Left lung (tissue), 10 donors: ENCODE measurements around the gene ZFP62. TPM values are rescaled to one million over a fixed set of nuclear protein-coding genes. Genes with fewer than 3 reads are reported as not detected.

Experiments
- ATAC-seq: fragments of 200-7000 bp; cut with Tn5 transposase; one replicate; pipeline ENCODE4 v1.9.1; 2020; ENCODE audit warnings: moderate library complexity
- DNase-seq, 4 donors: peaks; one replicate each; pipeline ENCODE4 v3.0.0-alpha.2; 2013 to 2020
- H3K27ac ChIP-seq, 2 donors: fragments of 200-600 bp; sonication (generic) in 1 of 2; one replicate each; pipeline versions ENCODE4 v1.5.0 to v1.8.0; 2020 to 2021
- H3K27me3 ChIP-seq, 2 donors: fragments of 200-600 bp; sonication (generic) in 1 of 2; one replicate each; pipeline versions ENCODE4 v1.5.0 to v1.8.0; 2020 to 2021
- H3K36me3 ChIP-seq, 2 donors: fragments of 200-600 bp; sonication (generic) in 1 of 2; one replicate each; pipeline versions ENCODE4 v1.5.0 to v1.8.0; 2020 to 2021
- H3K4me1 ChIP-seq, 2 donors: fragments of 200-600 bp; one replicate each; pipeline ENCODE4 v1.8.0; 2021
- H3K4me3 ChIP-seq, 2 donors: fragments of 200-600 bp; sonication (generic) in 1 of 2; one replicate each; pipeline versions ENCODE4 v1.5.0 to v1.8.0; 2020 to 2021; ENCODE audit warnings: mild to moderate bottlenecking in 1 of 2
- H3K9me3 ChIP-seq, 2 donors: fragments of 200-600 bp; sonication (generic) in 1 of 2; one replicate each; pipeline versions ENCODE4 v1.5.0 to v1.8.0; 2020 to 2021
- CTCF ChIP-seq, 2 donors: fragments of 200-600 bp; sonication (generic) in 1 of 2; IDR thresholded peaks; one replicate each; pipeline versions ENCODE4 v1.5.0 to v1.8.0; 2021; ENCODE audit warnings: antibody characterized with exemption in 2 of 2
- intact Hi-C, 2 donors: fragments of 100-400 bp; cut with DNase I; formaldehyde crosslinking; loops; one replicate each; pipeline versions ENCODE4 v1.11.2 to v1.14.2; 2022
- polyA plus RNA-seq, 6 donors: library from polyadenylated mRNA; unstranded; fragments of 120-200 nt; gene quantifications; one replicate each; pipeline ENCODE4 v1.2.1, GENCODE V29; 2013; ENCODE audit not compliant: insufficient read length in 6 of 6
- total RNA-seq, 2 donors: library from RNA; stranded (reverse); fragmentation: NEBNext Ultra II Directional; extraction: Animal tissue kit (Norgen Biotek cat#: 25700); gene quantifications; one replicate each; pipeline ENCODE4 v1.2.1, GENCODE V29; 2021
- donor health status: DM: no; HTN: yes; CAD: no.
- donor health status: DM: no; HTN: no; CAD: no.

ZFP62 gene
- total and polyA plus RNA-seq, 8 donors, result 21.4 to 66.1 (median 58.1) TPM

- Histone ChIP-seq H3K36me3 (no peaks in the 10 kb centered on the region), H3K27me3 (no peaks in the 10 kb centered on the region), H3K9me3 (no peaks in the 10 kb centered on the region), H3K27ac (peak overlapping the region; percentile 71 to 74), H3K4me1 (peaks cover 5 to 71% of the 10 kb centered on the region in 2 donors), H3K4me3 (no peak overlapping the region)
- no peak for TF ChIP-seq CTCF (IDR thresholded peaks at IDR 0.05)
- no peak for DNase-seq
- intact Hi-C loops, result no loop called here
- ATAC-seq, result no peak
These were observed 39.5 kb downstream of the ZFP62 start for GRCh38 chr5:180821538-180821937.

DNA sequence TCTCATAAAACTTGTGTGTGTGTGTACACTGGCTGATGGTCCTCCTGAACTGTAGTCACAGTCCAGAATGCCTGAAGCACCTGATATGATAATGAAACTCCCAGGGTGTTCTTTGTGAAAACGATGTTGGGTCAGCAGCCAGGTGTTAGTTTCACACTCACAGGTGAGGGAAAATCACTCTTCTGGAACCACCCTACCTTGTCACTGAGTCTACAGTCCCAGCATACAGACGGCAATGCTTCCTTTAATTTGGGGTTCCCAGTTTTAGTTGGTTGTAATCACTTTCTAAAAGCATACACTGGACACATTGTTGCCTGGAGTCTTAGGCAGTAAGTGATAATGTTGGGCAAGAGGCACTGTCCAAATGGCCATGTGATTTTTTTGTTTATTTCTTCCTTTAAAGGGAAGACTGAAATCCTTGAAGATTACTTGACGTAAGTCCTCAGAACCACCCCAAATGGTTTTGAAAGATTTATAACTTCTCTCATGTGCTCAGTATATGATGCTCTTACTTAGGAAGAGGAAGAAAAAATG is 40.2 kb downstream of the ZFP62 start:
- Histone ChIP-seq H3K27ac (peak overlapping the region; percentile 71 to 74), H3K9me3 (no peaks in the 10 kb centered on the region), H3K27me3 (no peaks in the 10 kb centered on the region), H3K36me3 (no peaks in the 10 kb centered on the region), H3K4me3 (no peak overlapping the region), H3K4me1 (peaks cover 12 to 71% of the 10 kb centered on the region in 2 donors)
- intact Hi-C loops, result no loop called here
- no peak for TF ChIP-seq CTCF (IDR thresholded peaks at IDR 0.05)
- peak; percentile 60 for ATAC-seq
- DNase-seq, result no peak

DNA sequence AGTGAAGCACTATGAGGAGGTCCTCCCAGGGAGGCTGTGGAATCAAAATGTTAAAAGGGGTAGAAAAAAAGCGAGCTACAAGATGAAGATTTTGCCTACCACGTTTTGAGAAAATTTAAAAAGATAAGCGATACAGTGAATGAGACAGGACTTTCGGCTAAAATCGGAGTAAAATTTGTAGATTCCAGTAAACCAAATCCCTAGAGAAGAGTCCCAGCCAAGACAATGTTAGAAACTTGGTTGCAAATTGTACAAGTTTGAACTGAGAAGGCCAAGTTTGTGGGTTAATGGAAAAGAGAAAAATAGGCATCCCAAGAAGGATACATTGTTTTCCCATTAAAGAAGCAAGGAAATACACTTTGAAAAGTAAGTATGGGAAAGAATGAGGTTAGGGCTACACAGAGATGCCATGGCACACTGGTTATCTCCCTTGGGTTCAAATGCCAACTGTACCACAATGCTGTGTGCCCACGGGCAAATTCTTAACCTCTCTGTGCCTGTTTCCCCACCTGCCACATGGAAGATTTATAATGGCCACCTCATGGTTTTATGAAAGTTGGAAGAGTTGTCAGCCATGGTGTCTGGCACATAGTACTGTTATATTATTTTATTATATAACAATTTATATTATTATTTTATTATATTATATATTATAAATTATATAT is 42.3 kb downstream of the ZFP62 start:
- intact Hi-C loops, result no loop called here

DNA sequence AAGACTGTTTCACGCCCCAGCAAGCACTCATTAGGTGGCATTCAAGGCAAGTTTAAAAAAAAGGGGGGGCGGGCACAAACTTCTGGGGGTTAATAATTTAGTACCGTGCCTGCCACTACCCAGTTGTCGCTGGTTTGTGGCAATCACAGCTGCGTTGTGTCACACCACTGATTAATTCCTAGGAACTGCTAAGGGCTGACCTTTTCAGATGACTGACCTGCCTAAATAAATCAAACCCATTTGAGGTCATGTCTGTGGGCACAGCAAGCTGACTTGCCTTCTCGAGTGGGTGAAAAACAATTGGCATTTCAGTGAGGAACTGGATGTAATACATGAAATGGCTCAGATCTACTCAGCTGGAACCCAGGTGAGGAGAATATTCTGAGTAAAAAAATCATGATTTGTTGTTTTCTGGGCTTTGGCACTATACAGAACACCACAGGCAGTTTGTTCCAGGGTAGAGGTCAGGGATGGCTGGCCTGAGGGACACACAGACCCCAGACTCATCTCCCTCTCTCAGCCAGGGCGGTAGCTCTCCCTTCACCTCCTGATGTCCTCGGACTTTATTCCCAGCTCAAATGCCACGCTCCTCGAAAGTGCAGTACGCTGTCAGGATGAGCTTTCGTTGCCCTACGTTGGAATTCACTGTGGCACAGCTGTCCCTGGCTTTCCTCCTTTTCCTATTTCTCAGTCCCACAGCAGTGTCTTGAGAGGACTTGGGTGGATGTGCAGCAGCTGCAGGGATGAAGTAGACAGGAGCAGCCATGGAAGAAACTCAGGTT is 43.0 kb downstream of the ZFP62 start:
- H3K4me1 ChIP-seq, result peaks cover 14 to 63% of the 10 kb centered on the region in 2 donors
- intact Hi-C loops, result no loop called here
- no peak overlapping the region for H3K4me3 ChIP-seq

More for the DNA sequence above, 42.3 kb downstream of the ZFP62 start:
- H3K4me1 ChIP-seq, result peaks cover 14 to 63% of the 10 kb centered on the region in 2 donors
- ATAC-seq, result no peak
- H3K27ac ChIP-seq, result peak overlapping the region in 1 of 2 donors; percentile 64
- H3K9me3 ChIP-seq, result no peaks in the 10 kb centered on the region
- TF ChIP-seq CTCF (IDR thresholded peaks at IDR 0.05), result no peak
- H3K4me3 ChIP-seq, result no peak overlapping the region
- no peak for DNase-seq
- no peaks in the 10 kb centered on the region for H3K36me3 ChIP-seq
- no peaks in the 10 kb centered on the region for H3K27me3 ChIP-seq

More for the DNA sequence above, 43.0 kb downstream of the ZFP62 start:
- no peak for TF ChIP-seq CTCF (IDR thresholded peaks at IDR 0.05)
- H3K27ac ChIP-seq, result peak overlapping the region; percentile 64 to 100
- DNase-seq (no peak), ATAC-seq (no peak)
- no peaks in the 10 kb centered on the region for H3K27me3 ChIP-seq
- no peaks in the 10 kb centered on the region for H3K9me3 ChIP-seq
- peaks cover 0 to 4% of the 10 kb centered on the region in 2 donors for H3K36me3 ChIP-seq
